Testis (tissue), 3 donors: Measurements from ENCODE around the gene MOXD1. TPM values are rescaled to one million over a fixed set of nuclear protein-coding genes. Genes with fewer than 3 reads are reported as not detected.
"Not testable (repeated sequence)": the region's sequence is repeated elsewhere in the genome, so short reads cannot be mapped to it uniquely, and the experiment has no call there.

ENCODE experiments used
- DNase-seq: peaks from one replicate; pipeline ENCODE4 v3.0.0-alpha.2; 2019
- H3K27ac ChIP-seq, 2 donors: fragments of 200-600 bp; sonication (generic); one replicate each; pipeline ENCODE4 v1.5.1; 2019
- H3K27me3 ChIP-seq: fragments of 200-600 bp; sonication (generic); one replicate; pipeline ENCODE4 v1.5.1; 2019
- H3K36me3 ChIP-seq: fragments of 200-600 bp; sonication (generic); one replicate; pipeline ENCODE4 v1.5.1; 2017; ENCODE audit warnings: low read depth; ENCODE audit errors: missing control alignments
- H3K4me1 ChIP-seq: fragments of 200-600 bp; sonication (generic); one replicate; pipeline ENCODE4 v1.5.1; 2019
- H3K4me3 ChIP-seq, 2 donors: fragments of 200-600 bp; sonication (generic); one replicate each; pipeline ENCODE4 v1.5.1; 2017 to 2019
- H3K9me3 ChIP-seq: fragments of 200-600 bp; sonication (generic); one replicate; pipeline ENCODE4 v1.5.1; 2017
- CTCF ChIP-seq, 3 experiments: fragments of 450-650 bp in 2 of 3; fragments of 200-600 bp in 1 of 3; sonication (generic) in 1 of 3; IDR thresholded peaks; one replicate each; pipeline ENCODE4 v1.5.1; 2016 to 2019; ENCODE audit warnings: antibody characterized with exemption in 3 of 3, mild to moderate bottlenecking in 2 of 3, moderate library complexity in 1 of 3
- POLR2A ChIP-seq: fragments of 450-650 bp; IDR thresholded peaks from one replicate; pipeline ENCODE4 v1.6.1; 2017; ENCODE audit warnings: antibody characterized with exemption, mild to moderate bottlenecking, moderate library complexity
- WGBS, 2 donors: methylation state at CpG; one replicate each; pipeline ENCODE4 v1.1.5; 2018; 5-methylcytosine and 5-hydroxymethylcytosine counted together
- intact Hi-C: fragments of 100-400 bp; cut with DNase I; formaldehyde crosslinking; loops from one replicate; pipeline ENCODE4 v1.15.1; 2023; ENCODE audit warnings: low total_unique reads
- polyA plus RNA-seq: library from polyadenylated mRNA; stranded (reverse); fragments of 350-450 nt; fragmentation: Illumina TruSeq; extraction: RNeasy Lipid Tissue Mini Kit (QIAGEN cat#74804); gene quantifications from one replicate; pipeline ENCODE4 v1.2.3, GENCODE V29; 2014; ENCODE audit warnings: low read depth, low replicate concordance; ENCODE audit not compliant: insufficient read depth
- total RNA-seq, 2 donors: library from RNA; depleted of rRNA; stranded (reverse); fragments of >200 nt; gene quantifications; one replicate each; pipeline ENCODE4 v1.2.3, GENCODE V29; 2016

Gene MOXD1
- total and polyA plus RNA-seq, 3 donors from 2014 or later, result 3.1 to 8.6 (median 7.4) TPM

- Histone ChIP-seq H3K27ac (no peak overlapping the region), H3K9me3 (no peaks in the 10 kb centered on the region), H3K4me3 (no peak overlapping the region), H3K4me1 (no peaks in the 10 kb centered on the region), H3K27me3 (no peaks in the 10 kb centered on the region), H3K36me3 (no peaks in the 10 kb centered on the region)
- intact Hi-C loops, result no loop called here
- WGBS, 2 donors, result 90 to 100% methylated on average over 1 of the region's 1 CpG
- TF ChIP-seq CTCF (IDR thresholded peaks at IDR 0.05) (no peak), POLR2A (no peak)
- no peak for DNase-seq
These were observed 84.3 kb downstream of the MOXD1 start for GRCh38 chr6:132316970-132317369.

- no peak overlapping the region for H3K27ac ChIP-seq
- intact Hi-C loops, result no loop called here
- H3K4me1 ChIP-seq, result no peaks in the 10 kb centered on the region
- H3K36me3 ChIP-seq, result no peaks in the 10 kb centered on the region
- no peaks in the 10 kb centered on the region for H3K9me3 ChIP-seq
- no peak overlapping the region for H3K4me3 ChIP-seq
- WGBS, 2 donors, result 58 to 60% methylated on average over 3 of the region's 3 CpGs
- DNase-seq, result no peak
- H3K27me3 ChIP-seq, result no peaks in the 10 kb centered on the region
- TF ChIP-seq POLR2A, result no peak
- no peak for TF ChIP-seq CTCF (IDR thresholded peaks at IDR 0.05)
These were observed 86.8 kb downstream of the MOXD1 start for GRCh38 chr6:132314432-132314831.

GRCh38 chr6:132310921-132311320 lies 90.4 kb downstream of the MOXD1 start:
- Histone ChIP-seq H3K4me1 (no peaks in the 10 kb centered on the region), H3K27me3 (no peaks in the 10 kb centered on the region), H3K4me3 (no peak overlapping the region), H3K36me3 (no peaks in the 10 kb centered on the region), H3K27ac (no peak overlapping the region), H3K9me3 (no peaks in the 10 kb centered on the region)
- no peak for DNase-seq
- intact Hi-C loops, result no loop called here
- WGBS, 2 donors, result 42 to 52% methylated on average over 2 of the region's 2 CpGs
- TF ChIP-seq POLR2A, result no peak
- no peak for TF ChIP-seq CTCF (IDR thresholded peaks at IDR 0.05)

- H3K4me1 ChIP-seq, H3K4me3 ChIP-seq, H3K27me3 ChIP-seq, H3K27ac ChIP-seq, DNase-seq, H3K9me3 ChIP-seq, H3K36me3 ChIP-seq, intact Hi-C loops: not testable (repeated sequence)
- 94 to 98% methylated on average over 4 of the region's 4 CpGs for WGBS, 2 donors
These were observed 91.1 kb downstream of the MOXD1 start for GRCh38 chr6:132310151-132310550.

GRCh38 chr6:132304891-132305305 lies 96.4 kb downstream of the MOXD1 start:
- no peaks in the 10 kb centered on the region for H3K4me1 ChIP-seq
- TF ChIP-seq POLR2A, result no peak
- TF ChIP-seq CTCF (IDR thresholded peaks at IDR 0.05), result no peak
- DNase-seq, result no peak
- intact Hi-C loops, result no loop called here
- H3K36me3 ChIP-seq, result no peaks in the 10 kb centered on the region
- H3K4me3 ChIP-seq, result no peak overlapping the region
- H3K9me3 ChIP-seq, result no peaks in the 10 kb centered on the region
- H3K27ac ChIP-seq, result no peak overlapping the region
- no peaks in the 10 kb centered on the region for H3K27me3 ChIP-seq
- 88 to 91% methylated on average over 6 of the region's 6 CpGs for WGBS, 2 donors
